ENCODE results near the gene CSF1. TPM values are rescaled to one million over a fixed set of nuclear protein-coding genes. Genes with fewer than 3 reads are reported as not detected.
"Not testable (repeated sequence)": the region's sequence is repeated elsewhere in the genome, so short reads cannot be mapped to it uniquely, and the experiment has no call there.

The CSF1 gene
- total RNA-seq, 2 experiments from 2014 or later = 37.7 to 44.8 TPM

DNA sequence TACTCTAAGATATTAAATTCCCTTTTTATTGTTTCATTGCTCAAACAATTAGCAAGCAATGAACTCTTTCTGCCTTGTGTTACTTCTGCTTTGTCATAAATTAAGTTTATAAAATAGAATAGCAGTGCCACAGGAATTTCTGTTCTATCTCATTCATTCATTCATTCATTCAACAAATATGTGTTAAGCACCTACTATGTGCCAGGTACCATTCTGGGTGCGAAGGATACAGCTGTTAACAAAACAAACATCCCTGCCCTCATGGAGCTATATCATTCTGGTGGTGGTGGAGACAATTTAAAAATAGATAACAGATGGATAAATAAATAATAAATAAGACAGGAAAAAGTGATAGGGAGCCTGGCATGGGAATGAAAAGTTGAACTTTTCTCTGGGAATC, 39.4 kb downstream of the CSF1 start:
- no peak for DNase-seq
- H3K27me3 Mint-ChIP-seq = peaks cover 2% of the 10 kb centered on the region
- H3K4me3 Mint-ChIP-seq = no peak overlapping the region
- peaks cover 1% of the 10 kb centered on the region for H3K9me3 Mint-ChIP-seq (ENCODE audit: low read depth)
- H3K4me1 Mint-ChIP-seq = peaks cover 4% of the 10 kb centered on the region
- ATAC-seq = no peak
- POLR2A ChIA-PET = no interaction called here
- CTCF ChIA-PET = no interaction called here
- H3K36me3 Mint-ChIP-seq (ENCODE audit: low read depth) = no peaks in the 10 kb centered on the region
- no peak overlapping the region for H3K27ac Mint-ChIP-seq
- intact Hi-C loops (cut with DNase I, micrococcal nuclease) = no loop called here

DNA sequence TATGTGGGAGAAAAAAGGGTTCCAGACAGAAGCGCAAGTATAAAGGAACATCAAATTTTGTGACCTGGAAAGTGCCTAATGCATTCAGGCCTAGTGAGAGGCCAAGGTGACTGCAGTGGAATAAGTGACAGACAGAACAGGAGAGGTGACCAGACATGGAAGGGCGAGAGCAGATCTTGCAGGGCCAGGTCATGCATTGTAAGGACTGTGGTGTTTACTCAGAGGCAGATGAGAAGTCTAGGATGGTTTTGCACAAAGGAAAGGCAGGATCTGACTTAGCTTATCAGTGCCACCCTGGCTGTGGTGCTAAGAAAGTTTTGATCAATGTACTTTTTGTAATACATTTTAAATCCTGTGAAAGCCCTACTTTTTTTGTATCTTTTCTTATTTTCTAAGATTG, 39.9 kb downstream of the CSF1 start:
- DNase-seq (no peak), ATAC-seq (no peak)
- POLR2A ChIA-PET = no interaction called here
- intact Hi-C loops (cut with DNase I, micrococcal nuclease) = no loop called here
- Mint-ChIP-seq H3K27ac (no peak overlapping the region), H3K9me3 (ENCODE audit: low read depth) (no peaks in the 10 kb centered on the region), H3K27me3 (peaks cover 2% of the 10 kb centered on the region), H3K36me3 (ENCODE audit: low read depth) (no peaks in the 10 kb centered on the region), H3K4me1 (peaks cover 4% of the 10 kb centered on the region), H3K4me3 (no peak overlapping the region)
- CTCF ChIA-PET = no interaction called here

DNA sequence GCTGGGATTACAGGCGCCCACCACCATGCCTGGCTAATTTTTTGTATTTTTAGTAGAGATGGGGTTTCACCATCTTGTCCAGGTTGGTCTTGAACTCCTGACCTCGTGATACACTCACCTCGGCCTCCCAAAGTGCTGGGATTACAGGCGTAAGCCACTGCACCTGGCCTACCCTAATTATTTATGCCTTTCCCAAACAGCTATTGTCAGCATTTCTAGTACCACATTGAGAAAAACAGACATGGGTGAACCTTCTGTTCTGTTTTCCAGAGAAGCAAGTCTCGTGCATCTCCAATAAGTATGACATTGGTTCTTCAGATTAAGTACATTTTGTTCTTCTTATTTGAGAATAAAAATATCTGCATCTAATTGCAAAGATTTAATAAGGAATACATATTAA, 40.9 kb downstream of the CSF1 start:
- H3K36me3 Mint-ChIP-seq (ENCODE audit: low read depth); H3K27ac Mint-ChIP-seq; CTCF ChIA-PET; H3K4me3 Mint-ChIP-seq; H3K27me3 Mint-ChIP-seq; intact Hi-C loops (cut with DNase I, micrococcal nuclease); POLR2A ChIA-PET; DNase-seq; H3K4me1 Mint-ChIP-seq; H3K9me3 Mint-ChIP-seq (ENCODE audit: low read depth); ATAC-seq: not testable (repeated sequence)

DNA sequence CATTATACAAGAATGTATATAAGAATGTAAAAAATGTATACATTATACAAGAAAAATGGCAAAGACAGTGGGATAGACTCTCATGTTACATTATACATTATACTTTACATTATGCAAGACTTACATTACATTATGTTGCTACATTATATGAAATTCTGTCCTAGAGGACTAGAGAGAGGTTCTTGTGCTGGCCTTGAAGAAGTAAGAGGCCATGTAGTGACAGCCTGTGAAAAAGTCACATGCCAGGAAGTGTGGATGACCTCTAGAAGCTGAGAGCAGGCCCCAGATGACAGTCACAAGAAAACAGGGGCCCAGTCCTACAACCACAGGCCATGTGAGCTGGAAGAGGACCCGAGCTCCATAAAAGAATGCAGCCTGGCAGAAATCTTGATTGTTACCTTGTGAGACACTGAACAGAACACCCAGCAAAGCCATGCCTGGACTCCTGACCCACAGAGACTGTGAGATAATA, 43.4 kb downstream of the CSF1 start:
- intact Hi-C loops (cut with DNase I, micrococcal nuclease) = no loop called here
- no peaks in the 10 kb centered on the region for H3K27me3 Mint-ChIP-seq
- no peak overlapping the region for H3K27ac Mint-ChIP-seq
- POLR2A ChIA-PET = no interaction called here
- ATAC-seq = no peak
- DNase-seq = no peak
- H3K36me3 Mint-ChIP-seq (ENCODE audit: low read depth) = no peaks in the 10 kb centered on the region
- CTCF ChIA-PET = no interaction called here
- no peaks in the 10 kb centered on the region for H3K4me1 Mint-ChIP-seq
- no peaks in the 10 kb centered on the region for H3K9me3 Mint-ChIP-seq (ENCODE audit: low read depth)
- no peak overlapping the region for H3K4me3 Mint-ChIP-seq

DNA sequence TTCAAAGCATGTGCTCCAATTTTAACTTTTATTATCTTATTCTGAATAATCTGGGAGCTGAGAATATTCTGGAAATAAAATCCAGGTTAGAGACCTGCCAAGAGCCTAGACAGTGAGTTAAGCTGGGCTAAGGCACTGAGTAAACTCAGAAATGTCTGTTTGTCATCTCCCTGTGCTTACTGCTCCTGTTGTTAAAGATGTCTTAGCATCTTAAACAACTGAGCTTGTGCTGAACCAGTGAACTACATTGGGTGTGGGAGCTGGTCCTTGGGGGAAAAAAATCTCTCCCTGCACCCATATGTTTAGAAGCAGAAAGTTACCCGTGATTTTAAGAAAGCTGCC, 49.0 kb downstream of the CSF1 start:
- POLR2A ChIA-PET = interaction anchor here (0.6 kb wide), 1 partner anchor 157 kb away, joined by 4 read pairs; no protein-coding TSS in a partner anchor
- intact Hi-C loops (cut with DNase I, micrococcal nuclease) = no loop called here

DNA sequence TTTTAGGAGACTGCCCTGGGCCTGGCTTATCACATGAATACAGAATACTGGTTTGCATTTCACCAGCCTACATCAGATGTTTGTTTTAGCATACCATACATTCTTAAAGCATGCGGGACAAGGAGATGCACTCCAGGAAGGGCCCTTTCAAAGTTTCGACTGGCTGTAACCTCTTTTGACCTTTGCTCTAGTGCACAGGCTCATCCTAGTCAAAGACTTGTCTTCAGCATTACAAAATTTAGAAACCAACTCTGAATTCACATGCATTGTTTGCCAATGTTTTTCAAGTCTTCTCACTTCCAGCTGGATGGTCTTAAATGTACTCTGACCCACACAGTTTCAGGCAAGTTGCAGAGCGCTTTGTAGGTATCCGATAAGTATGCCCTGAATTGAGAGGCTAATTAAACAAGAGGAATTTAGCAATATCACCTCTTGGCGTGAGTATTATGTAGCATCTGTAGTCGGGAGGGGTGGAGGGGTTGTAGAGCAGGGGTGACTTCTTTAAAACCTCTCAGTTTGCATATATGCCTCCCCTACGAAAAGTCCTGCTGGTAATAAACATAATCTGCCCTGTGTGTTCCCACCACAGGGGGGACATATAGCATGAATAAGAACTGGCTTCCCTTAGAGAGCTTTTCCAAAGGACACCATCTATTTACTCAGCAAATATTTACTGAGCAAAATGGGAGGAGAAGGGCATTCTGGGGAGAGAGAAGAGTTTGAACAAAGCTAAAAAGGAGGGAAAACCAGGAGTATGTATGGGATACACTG, 49.5 kb downstream of the CSF1 start:
- DNase-seq (no peak), ATAC-seq (no peak)
- Mint-ChIP-seq H3K27ac (no peak overlapping the region), H3K9me3 (ENCODE audit: low read depth) (no peaks in the 10 kb centered on the region), H3K4me1 (no peaks in the 10 kb centered on the region), H3K4me3 (no peak overlapping the region), H3K27me3 (peaks cover 2% of the 10 kb centered on the region), H3K36me3 (ENCODE audit: low read depth) (no peaks in the 10 kb centered on the region)
- ChIA-PET CTCF (interaction anchor here (1.1 to 2.3 kb wide), 9 partner anchors 13 to 210 kb away, joined by 3 to 10 read pairs (median 5); partner anchors contain the start of gene AHCYL1), POLR2A (no interaction called here)
- intact Hi-C loops (cut with DNase I, micrococcal nuclease) = no loop called here

More for the DNA sequence above, 49.0 kb downstream of the CSF1 start:
- no peak overlapping the region for H3K4me3 Mint-ChIP-seq
- H3K27ac Mint-ChIP-seq = no peak overlapping the region
- CTCF ChIA-PET = interaction anchor here (1.0 to 2.3 kb wide), 9 partner anchors 13 to 209 kb away, joined by 3 to 10 read pairs (median 5); partner anchors contain the start of gene AHCYL1
- DNase-seq (no peak), ATAC-seq (no peak)
- H3K27me3 Mint-ChIP-seq = peaks cover 2% of the 10 kb centered on the region
- no peaks in the 10 kb centered on the region for H3K9me3 Mint-ChIP-seq (ENCODE audit: low read depth)
- H3K4me1 Mint-ChIP-seq = no peaks in the 10 kb centered on the region
- no peaks in the 10 kb centered on the region for H3K36me3 Mint-ChIP-seq (ENCODE audit: low read depth)

DNA sequence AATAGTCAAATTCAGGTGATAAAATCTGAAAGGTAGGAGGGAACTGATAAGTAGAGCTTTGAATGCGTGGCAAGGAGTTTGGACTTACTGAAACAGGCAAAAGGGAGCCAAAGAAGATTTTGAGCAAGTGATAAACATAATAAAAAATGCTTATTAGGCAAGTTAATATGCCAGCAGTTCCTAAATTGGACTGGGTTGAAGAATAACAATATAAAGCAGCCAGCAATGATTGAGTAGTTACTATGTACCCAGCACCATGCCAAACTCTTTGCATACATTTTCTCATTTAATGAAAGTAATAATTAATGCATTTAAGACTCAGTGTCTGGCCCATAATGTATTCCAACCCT, 50.1 kb downstream of the CSF1 start:
- DNase-seq (no peak), ATAC-seq (no peak)
- Mint-ChIP-seq H3K4me3 (no peak overlapping the region), H3K36me3 (ENCODE audit: low read depth) (no peaks in the 10 kb centered on the region), H3K4me1 (no peaks in the 10 kb centered on the region), H3K9me3 (ENCODE audit: low read depth) (no peaks in the 10 kb centered on the region), H3K27ac (no peak overlapping the region), H3K27me3 (peaks cover 2% of the 10 kb centered on the region)
- ChIA-PET POLR2A (no interaction called here), CTCF (interaction anchor here (0.5 to 1.3 kb wide), 3 partner anchors 24 to 210 kb away, joined by 3 read pairs; partner anchors contain the start of gene AHCYL1)
- intact Hi-C loops (cut with DNase I, micrococcal nuclease) = no loop called here

DNA sequence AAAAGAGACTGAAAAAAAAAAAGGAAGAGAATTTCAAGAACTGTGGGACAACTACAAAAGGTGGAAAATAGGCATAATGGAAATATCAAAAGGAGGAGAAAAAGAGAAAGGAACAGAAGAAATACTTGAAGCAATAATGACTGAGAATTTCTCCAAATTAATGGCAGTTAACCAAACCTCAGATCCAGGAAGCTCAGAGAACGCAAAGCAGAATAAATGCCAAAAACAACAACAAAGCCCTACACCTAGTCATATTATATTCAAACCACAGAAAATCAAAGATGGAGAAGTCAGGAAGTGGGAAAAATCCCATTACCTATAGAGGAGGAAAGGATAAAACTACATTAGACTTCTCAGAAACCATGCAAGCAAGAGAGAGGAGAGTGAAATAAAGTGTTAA, 53.2 kb downstream of the CSF1 start:
- H3K4me1 Mint-ChIP-seq = no peaks in the 10 kb centered on the region
- ChIA-PET POLR2A (no interaction called here), CTCF (interaction anchor here (1.8 kb wide), 1 partner anchor 187 kb away, joined by 6 read pairs; no protein-coding TSS in a partner anchor)
- DNase-seq (no peak), ATAC-seq (no peak)
- intact Hi-C loops (cut with DNase I, micrococcal nuclease) = no loop called here
- peaks cover 2% of the 10 kb centered on the region for H3K27me3 Mint-ChIP-seq
- no peak overlapping the region for H3K4me3 Mint-ChIP-seq
- no peak overlapping the region for H3K27ac Mint-ChIP-seq
- no peaks in the 10 kb centered on the region for H3K9me3 Mint-ChIP-seq (ENCODE audit: low read depth)
- no peaks in the 10 kb centered on the region for H3K36me3 Mint-ChIP-seq (ENCODE audit: low read depth)

DNA sequence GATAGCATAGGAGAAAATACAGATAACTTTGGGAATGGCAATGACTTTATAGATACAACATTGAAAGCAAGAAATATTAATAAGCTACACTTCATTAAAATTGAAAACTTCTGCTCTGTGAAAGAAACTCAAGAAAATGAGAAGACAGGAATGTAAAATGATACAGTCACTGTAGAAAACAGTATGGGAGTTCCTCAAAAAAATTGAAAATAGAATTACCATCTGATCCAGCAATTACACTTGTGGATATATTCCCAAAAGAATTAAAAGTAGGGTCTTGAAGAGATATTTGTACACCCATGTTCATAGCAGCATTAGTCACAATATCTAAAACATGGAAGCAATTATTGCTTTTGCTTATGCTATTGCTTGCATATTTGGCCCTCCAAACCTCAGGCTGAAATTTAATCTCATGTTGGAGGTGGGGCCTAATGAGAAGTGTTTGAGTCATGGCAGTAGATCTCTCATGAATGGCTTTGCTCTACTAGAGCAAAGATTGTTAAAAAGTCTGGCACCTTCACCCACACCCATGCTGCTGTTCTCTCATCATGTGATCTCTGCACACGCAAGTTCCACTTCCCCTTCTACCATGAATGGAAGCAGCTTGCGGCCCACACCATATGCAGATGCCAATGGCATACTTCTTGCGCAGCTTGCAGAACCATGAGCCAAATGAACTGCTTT, 58.6 kb downstream of the CSF1 start:
- Mint-ChIP-seq H3K9me3 (ENCODE audit: low read depth) (no peaks in the 10 kb centered on the region), H3K4me1 (no peaks in the 10 kb centered on the region), H3K36me3 (ENCODE audit: low read depth) (no peaks in the 10 kb centered on the region), H3K27ac (no peak overlapping the region), H3K4me3 (no peak overlapping the region), H3K27me3 (no peaks in the 10 kb centered on the region)
- no peak for ATAC-seq
- DNase-seq = no peak
- ChIA-PET CTCF (interaction anchor here (0.8 to 2.0 kb wide), 4 partner anchors 15 to 329 kb away, joined by 3 to 6 read pairs (median 4); partner anchors contain the start of gene AHCYL1), POLR2A (no interaction called here)
- intact Hi-C loops (cut with DNase I, micrococcal nuclease) = no loop called here

DNA sequence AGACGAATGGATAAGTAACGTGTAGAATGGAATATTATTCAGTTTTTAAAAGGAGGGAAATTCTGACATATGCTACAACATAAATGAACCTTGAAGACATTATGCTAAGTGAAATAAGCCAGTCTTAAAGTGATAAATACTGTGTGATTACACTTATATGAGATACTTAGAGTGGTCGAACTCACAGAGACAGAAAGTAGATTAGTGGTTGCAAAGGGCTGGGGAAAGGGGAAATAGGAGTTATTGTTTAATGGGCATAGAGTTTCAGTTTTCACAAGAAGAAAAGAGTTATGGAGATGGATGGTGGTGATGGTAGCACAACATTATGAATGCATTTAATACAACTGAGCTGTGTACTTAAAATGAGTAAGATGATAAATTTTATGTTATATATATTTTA, 59.3 kb downstream of the CSF1 start:
- no peaks in the 10 kb centered on the region for H3K9me3 Mint-ChIP-seq (ENCODE audit: low read depth)

DNA sequence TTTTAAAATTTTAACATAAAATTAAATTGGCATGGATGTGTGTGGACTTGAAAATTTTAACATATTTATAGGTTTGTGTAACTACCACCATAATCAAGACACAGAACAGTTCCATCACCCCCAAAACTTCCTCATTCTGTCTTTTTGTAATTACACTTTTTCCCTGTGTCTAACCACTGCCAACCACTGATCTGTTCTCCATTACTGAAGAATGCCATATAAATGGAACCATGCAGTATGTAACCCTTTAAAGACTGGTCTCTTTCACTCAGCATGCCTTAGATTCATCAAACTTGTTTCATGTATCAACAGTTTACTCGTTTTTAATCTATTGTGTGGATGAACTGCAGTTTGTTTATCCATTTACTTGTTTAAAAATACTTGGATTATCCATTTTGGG, 60.9 kb downstream of the CSF1 start:
- Mint-ChIP-seq H3K36me3 (ENCODE audit: low read depth) (no peaks in the 10 kb centered on the region), H3K4me1 (no peaks in the 10 kb centered on the region), H3K27ac (no peak overlapping the region), H3K4me3 (no peak overlapping the region), H3K9me3 (ENCODE audit: low read depth) (no peaks in the 10 kb centered on the region), H3K27me3 (no peaks in the 10 kb centered on the region)
- intact Hi-C loops (cut with DNase I, micrococcal nuclease) = no loop called here
- POLR2A ChIA-PET = no interaction called here
- CTCF ChIA-PET = interaction anchor here (1.9 kb wide), 1 partner anchor 12 kb away, joined by 7 read pairs; no protein-coding TSS in a partner anchor
- no peak for ATAC-seq
- DNase-seq = no peak

More for the DNA sequence above, 59.3 kb downstream of the CSF1 start:
- no peak for DNase-seq
- H3K36me3 Mint-ChIP-seq (ENCODE audit: low read depth) = no peaks in the 10 kb centered on the region
- H3K27ac Mint-ChIP-seq = no peak overlapping the region
- H3K4me1 Mint-ChIP-seq = no peaks in the 10 kb centered on the region
- no peak overlapping the region for H3K4me3 Mint-ChIP-seq
- POLR2A ChIA-PET = no interaction called here
- no peak for ATAC-seq
- CTCF ChIA-PET = interaction anchor here (0.8 to 2.0 kb wide), 2 partner anchors 14 to 329 kb away, joined by 4 to 6 read pairs; partner anchors contain the start of gene AHCYL1
- intact Hi-C loops (cut with DNase I, micrococcal nuclease) = no loop called here
- no peaks in the 10 kb centered on the region for H3K27me3 Mint-ChIP-seq

DNA sequence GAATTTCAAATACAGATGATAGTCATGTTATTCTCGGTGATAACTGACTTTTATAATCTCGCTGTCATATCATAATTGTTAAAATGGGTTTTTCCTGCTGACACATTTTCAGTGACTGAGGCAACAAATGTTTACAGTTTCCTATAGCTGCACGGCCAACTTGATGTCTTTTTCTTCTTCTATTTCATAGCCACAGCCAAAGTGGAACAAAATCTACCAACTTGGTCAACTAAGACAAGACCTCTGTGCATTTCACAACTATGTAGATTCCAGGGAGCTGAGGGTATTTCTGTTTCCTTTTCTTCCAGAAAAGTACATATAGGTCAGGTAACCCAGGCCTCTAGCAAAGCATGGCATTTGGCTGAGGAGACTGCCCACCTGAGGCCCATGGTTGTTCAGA, 63.5 kb downstream of the CSF1 start:
- POLR2A ChIA-PET = no interaction called here

More for the DNA sequence above, 63.5 kb downstream of the CSF1 start:
- Mint-ChIP-seq H3K9me3 (ENCODE audit: low read depth) (no peaks in the 10 kb centered on the region), H3K27ac (no peak overlapping the region), H3K4me3 (no peak overlapping the region), H3K36me3 (ENCODE audit: low read depth) (no peaks in the 10 kb centered on the region), H3K27me3 (peaks cover 4% of the 10 kb centered on the region), H3K4me1 (no peaks in the 10 kb centered on the region)
- DNase-seq (no peak), ATAC-seq (no peak)
- intact Hi-C loops (cut with DNase I, micrococcal nuclease) = no loop called here
- CTCF ChIA-PET = interaction anchor here (15.3 kb wide), 1 partner anchor 192 kb away, joined by 499 read pairs; no protein-coding TSS in a partner anchor
